ENCODE measurements around the gene NTM.

Gene NTM

DNA sequence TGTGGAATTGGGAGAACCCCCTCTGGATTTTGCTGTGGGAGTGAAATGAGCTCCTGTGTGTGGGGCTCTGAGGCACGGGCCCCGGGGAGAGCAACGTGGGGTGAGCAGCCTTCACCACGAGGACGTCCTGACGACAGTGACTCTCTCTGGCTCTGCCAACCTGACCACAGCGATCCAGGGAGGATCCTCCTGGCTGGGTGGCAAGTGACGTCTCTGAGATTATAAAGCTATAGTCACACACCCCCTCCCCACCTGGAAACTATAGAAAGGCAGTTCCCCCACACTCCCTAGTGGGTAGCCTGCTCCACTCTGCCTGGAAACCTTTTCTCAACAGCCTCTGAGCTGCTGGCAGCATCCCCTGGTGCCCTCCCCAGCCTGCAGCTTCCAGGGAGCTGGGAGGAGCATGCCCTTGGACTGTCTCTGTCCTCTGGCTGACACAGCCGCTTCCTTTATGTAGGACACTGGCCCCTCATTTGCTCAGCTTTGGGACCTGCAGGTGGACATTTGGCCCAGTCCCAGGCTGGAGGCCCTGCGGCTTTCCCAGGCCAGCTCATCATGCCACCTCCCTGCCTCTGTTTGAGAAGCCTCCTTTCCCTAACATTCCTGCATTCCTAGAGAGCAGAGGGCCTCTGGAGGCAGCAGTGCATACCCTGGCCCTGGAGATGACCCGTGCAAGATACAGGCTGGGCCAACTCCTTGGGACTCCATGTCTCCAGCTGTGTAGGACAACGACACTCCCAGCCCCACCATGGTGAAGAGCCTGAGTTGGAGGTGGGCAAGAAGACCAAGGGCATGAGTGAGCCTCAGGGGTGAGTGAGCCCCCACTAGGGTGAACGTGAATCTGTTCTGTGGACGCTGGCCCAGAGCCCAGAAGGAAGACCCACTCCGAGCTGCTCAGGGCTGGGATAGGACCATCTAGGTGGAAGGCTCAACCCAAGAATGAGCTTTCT lies 314.0 kb downstream of the NTM start:
- H3K9ac ChIP-seq (ENCODE audit: low read depth, low read length, poor library complexity, severe bottlenecking) = no peak overlapping the region
- TF ChIP-seq, protein P1, sequence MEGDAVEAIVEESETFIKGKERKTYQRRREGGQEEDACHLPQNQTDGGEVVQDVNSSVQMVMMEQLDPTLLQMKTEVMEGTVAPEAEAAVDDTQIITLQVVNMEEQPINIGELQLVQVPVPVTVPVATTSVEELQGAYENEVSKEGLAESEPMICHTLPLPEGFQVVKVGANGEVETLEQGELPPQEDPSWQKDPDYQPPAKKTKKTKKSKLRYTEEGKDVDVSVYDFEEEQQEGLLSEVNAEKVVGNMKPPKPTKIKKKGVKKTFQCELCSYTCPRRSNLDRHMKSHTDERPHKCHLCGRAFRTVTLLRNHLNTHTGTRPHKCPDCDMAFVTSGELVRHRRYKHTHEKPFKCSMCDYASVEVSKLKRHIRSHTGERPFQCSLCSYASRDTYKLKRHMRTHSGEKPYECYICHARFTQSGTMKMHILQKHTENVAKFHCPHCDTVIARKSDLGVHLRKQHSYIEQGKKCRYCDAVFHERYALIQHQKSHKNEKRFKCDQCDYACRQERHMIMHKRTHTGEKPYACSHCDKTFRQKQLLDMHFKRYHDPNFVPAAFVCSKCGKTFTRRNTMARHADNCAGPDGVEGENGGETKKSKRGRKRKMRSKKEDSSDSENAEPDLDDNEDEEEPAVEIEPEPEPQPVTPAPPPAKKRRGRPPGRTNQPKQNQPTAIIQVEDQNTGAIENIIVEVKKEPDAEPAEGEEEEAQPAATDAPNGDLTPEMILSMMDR (conservative IDR thresholded peaks at IDR 0.05; ENCODE audit: low read length) = no peak
- TF ChIP-seq EZH2phosphoT487 (IDR thresholded peaks at IDR 0.05; ENCODE audit: borderline replicate concordance) = no peak
- no peak overlapping the region for H3K4me3 ChIP-seq (ENCODE audit: low read length, poor library complexity, severe bottlenecking)
- no peak overlapping the region for H3K4me2 ChIP-seq (ENCODE audit: low read depth, low read length, poor library complexity, severe bottlenecking)
- no peaks in the 10 kb centered on the region for H3F3A ChIP-seq (ENCODE audit: low read depth)
- no peaks in the 10 kb centered on the region for H3K27me3 ChIP-seq (ENCODE audit: insufficient read depth, low read length, poor library complexity, severe bottlenecking)
- H3K79me2 ChIP-seq (ENCODE audit: insufficient read depth, low read length) = peaks cover 7% of the 10 kb centered on the region; the same call in 1 of the 2 replicates
- no peaks in the 10 kb centered on the region for H3K9me2 ChIP-seq (replicated peaks; ENCODE audit: low read depth, low read length)
- 0 out of 2 replicates have a peak, but pooled peaks cover 4% of the 10 kb centered on the region for H3K36me3 ChIP-seq (ENCODE audit: insufficient read depth, low read length)
- H2AFZ ChIP-seq (ENCODE audit: low read length) = no peak overlapping the region
- no peaks in the 10 kb centered on the region for H3K9me3 ChIP-seq (ENCODE audit: insufficient read depth, low read depth, low read length)
- H4K20me1 ChIP-seq (ENCODE audit: insufficient read depth, low read length, poor library complexity, severe bottlenecking) = no peaks in the 10 kb centered on the region
- H3K4me1 ChIP-seq (ENCODE audit: insufficient read depth, low read length, poor library complexity, severe bottlenecking) = peaks cover 5% of the 10 kb centered on the region

DNA sequence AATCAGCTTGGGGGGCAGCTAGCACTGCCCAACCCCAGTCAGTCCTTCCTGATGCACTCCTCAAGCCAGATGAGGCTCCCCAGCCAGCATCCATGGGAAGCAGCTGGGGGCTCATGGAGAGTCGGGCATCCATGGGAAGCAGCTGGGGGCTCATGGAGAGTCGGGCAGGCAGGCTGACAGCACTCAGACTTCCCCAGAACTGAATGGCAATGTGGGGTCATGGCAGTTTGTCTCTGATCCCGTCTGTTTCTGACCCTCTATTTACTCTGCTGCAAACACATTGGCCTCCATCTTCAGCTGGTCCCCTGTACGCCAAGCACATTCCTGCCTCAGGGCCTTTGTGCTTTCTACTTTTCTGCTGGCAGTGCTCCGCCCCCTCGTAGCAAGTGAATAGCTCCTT lies 314.8 kb downstream of the NTM start:
- Histone ChIP-seq H3K9me3 (ENCODE audit: insufficient read depth, low read depth, low read length) (no peaks in the 10 kb centered on the region), H3K9ac (ENCODE audit: low read depth, low read length, poor library complexity, severe bottlenecking) (no peak overlapping the region), H4K20me1 (ENCODE audit: insufficient read depth, low read length, poor library complexity, severe bottlenecking) (no peaks in the 10 kb centered on the region), H3K4me3 (ENCODE audit: low read length, poor library complexity, severe bottlenecking) (no peak overlapping the region), H3K4me2 (ENCODE audit: low read depth, low read length, poor library complexity, severe bottlenecking) (no peak overlapping the region), H3K36me3 (ENCODE audit: insufficient read depth, low read length) (0 out of 2 replicates have a peak, but pooled peaks cover 4% of the 10 kb centered on the region), H3K9me2 (replicated peaks; ENCODE audit: low read depth, low read length) (no peaks in the 10 kb centered on the region), H3K27me3 (ENCODE audit: insufficient read depth, low read length, poor library complexity, severe bottlenecking) (no peaks in the 10 kb centered on the region), H3K4me1 (ENCODE audit: insufficient read depth, low read length, poor library complexity, severe bottlenecking) (peaks cover 5% of the 10 kb centered on the region), H2AFZ (ENCODE audit: low read length) (no peak overlapping the region), H3F3A (ENCODE audit: low read depth) (no peaks in the 10 kb centered on the region), H3K79me2 (ENCODE audit: insufficient read depth, low read length) (peaks cover 2% of the 10 kb centered on the region; the same call in 1 of the 2 replicates)
- TF ChIP-seq, protein P1 (conservative IDR thresholded peaks at IDR 0.05; ENCODE audit: low read length) = no peak
- no peak for TF ChIP-seq EZH2phosphoT487 (IDR thresholded peaks at IDR 0.05; ENCODE audit: borderline replicate concordance)

DNA sequence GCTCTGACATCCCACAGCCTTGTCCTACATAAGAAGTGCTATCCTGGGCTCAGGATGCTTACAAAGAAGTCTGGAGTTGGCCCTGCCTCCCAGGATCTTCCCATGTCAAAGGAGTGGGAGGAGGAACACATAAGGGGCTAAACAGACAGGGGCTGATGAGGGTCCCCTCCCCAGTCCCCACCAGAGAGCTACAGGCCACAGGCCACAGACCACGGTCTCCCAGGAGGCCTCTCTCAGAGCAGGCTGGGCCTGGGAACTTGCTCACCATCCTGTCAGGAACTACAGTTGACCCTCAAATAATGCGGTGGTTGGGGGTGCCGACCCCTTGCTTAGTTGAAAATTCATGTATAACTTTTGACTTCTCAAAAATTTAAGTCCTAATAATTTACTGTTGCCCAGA lies 315.5 kb downstream of the NTM start:
- H2AFZ ChIP-seq (ENCODE audit: low read length) = no peak overlapping the region
- no peaks in the 10 kb centered on the region for H3K9me3 ChIP-seq (ENCODE audit: insufficient read depth, low read depth, low read length)
- TF ChIP-seq EZH2phosphoT487 (IDR thresholded peaks at IDR 0.05; ENCODE audit: borderline replicate concordance) = no peak
- TF ChIP-seq, protein P1 (conservative IDR thresholded peaks at IDR 0.05; ENCODE audit: low read length) = no peak
- H3K9ac ChIP-seq (ENCODE audit: low read depth, low read length, poor library complexity, severe bottlenecking) = no peak overlapping the region
- H4K20me1 ChIP-seq (ENCODE audit: insufficient read depth, low read length, poor library complexity, severe bottlenecking) = no peaks in the 10 kb centered on the region
- H3K36me3 ChIP-seq (ENCODE audit: insufficient read depth, low read length) = 0 out of 2 replicates have a peak, but pooled peaks cover 4% of the 10 kb centered on the region
- H3F3A ChIP-seq (ENCODE audit: low read depth) = no peaks in the 10 kb centered on the region
- H3K79me2 ChIP-seq (ENCODE audit: insufficient read depth, low read length) = no peaks in the 10 kb centered on the region
- H3K4me3 ChIP-seq (ENCODE audit: low read length, poor library complexity, severe bottlenecking) = no peak overlapping the region
- no peaks in the 10 kb centered on the region for H3K9me2 ChIP-seq (replicated peaks; ENCODE audit: low read depth, low read length)
- H3K27me3 ChIP-seq (ENCODE audit: insufficient read depth, low read length, poor library complexity, severe bottlenecking) = no peaks in the 10 kb centered on the region
- no peak overlapping the region for H3K4me2 ChIP-seq (ENCODE audit: low read depth, low read length, poor library complexity, severe bottlenecking)
- peaks cover 5% of the 10 kb centered on the region for H3K4me1 ChIP-seq (ENCODE audit: insufficient read depth, low read length, poor library complexity, severe bottlenecking)

Measured in Loucy (cell line).